Measurements from ENCODE around the gene ZNF474. TPM values are rescaled to one million over a fixed set of nuclear protein-coding genes. Genes with fewer than 3 reads are reported as not detected.

The ZNF474 gene
- total RNA-seq, 3 donors from 2014 or later: 0.25 to 0.40 TPM; not detected in 1

- H3K4me1 Mint-ChIP-seq (ENCODE audit: low read depth): no peaks in the 10 kb centered on the region
- no peaks in the 10 kb centered on the region for H3K36me3 Mint-ChIP-seq (ENCODE audit: insufficient read depth)
- DNase-seq: no peak
- no peaks in the 10 kb centered on the region for H3K9me3 Mint-ChIP-seq
- no peak for ATAC-seq
- H3K27me3 Mint-ChIP-seq (ENCODE audit: low read depth): peaks cover 6% of the 10 kb centered on the region
- H3K4me3 Mint-ChIP-seq: no peak overlapping the region
Observed at GRCh38 chr5:122192497-122193496, 63.5 kb downstream of the ZNF474 start.

DNA sequence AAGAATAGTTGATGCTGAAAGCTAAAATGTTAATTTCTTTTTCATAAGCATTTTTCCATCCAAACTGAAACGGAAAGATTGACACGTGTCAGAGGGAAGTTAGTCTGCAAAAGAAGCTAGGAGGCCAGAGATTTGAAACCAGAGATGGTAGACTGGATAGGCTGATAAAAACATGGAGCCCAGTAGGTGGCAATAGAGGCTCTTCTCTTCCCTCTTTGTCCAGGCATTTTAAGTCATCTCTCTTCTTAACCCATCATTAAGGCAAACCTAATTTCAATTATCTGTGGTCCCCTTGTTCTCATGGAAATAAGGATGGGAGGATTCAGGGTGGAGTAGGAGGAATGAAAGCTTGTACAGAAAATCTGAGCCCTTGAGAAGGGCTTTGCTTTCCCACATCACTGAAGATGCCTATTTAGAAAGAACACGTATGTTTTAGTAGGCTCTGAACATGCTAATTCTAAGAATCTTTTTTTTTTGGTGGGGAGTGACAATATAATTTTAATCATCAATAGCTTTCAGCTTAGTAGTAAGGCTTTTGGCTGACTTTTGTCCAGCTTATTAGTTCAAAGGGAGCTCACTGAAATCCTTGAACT lies 66.6 kb downstream of the ZNF474 start:
- Mint-ChIP-seq H3K36me3 (ENCODE audit: insufficient read depth) (no peaks in the 10 kb centered on the region), H3K27me3 (ENCODE audit: low read depth) (peaks cover 6% of the 10 kb centered on the region), H3K4me3 (no peak overlapping the region), H3K4me1 (ENCODE audit: low read depth) (no peaks in the 10 kb centered on the region), H3K9me3 (no peaks in the 10 kb centered on the region)
- DNase-seq (no peak), ATAC-seq (no peak)

DNA sequence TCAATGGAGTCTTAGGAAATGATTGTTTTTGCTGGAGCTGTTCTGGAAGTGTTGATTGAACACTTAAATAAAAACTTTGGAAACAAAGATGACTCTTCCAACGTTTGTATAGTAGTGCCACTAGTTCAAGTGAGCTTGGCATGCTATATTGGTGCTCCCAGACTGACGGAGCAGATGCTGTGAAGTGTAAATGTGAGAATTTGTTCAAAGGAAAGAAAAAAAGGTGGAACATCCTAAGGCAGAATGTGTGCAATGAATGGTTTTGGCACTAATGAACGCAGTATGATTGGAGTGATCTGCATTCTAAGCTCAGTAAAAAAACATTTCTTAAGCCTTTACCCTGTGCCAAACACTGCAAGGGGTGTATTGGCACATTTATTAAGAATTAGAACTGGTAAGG lies 69.8 kb downstream of the ZNF474 start:
- no peak overlapping the region for H3K4me3 Mint-ChIP-seq
- H3K4me1 Mint-ChIP-seq (ENCODE audit: low read depth): no peaks in the 10 kb centered on the region
- no peaks in the 10 kb centered on the region for H3K36me3 Mint-ChIP-seq (ENCODE audit: insufficient read depth)
- H3K9me3 Mint-ChIP-seq: no peaks in the 10 kb centered on the region
- ATAC-seq (no peak), DNase-seq (no peak)
- no peaks in the 10 kb centered on the region for H3K27me3 Mint-ChIP-seq (ENCODE audit: low read depth)

- H3K4me3 Mint-ChIP-seq: no peak overlapping the region
- no peak for ATAC-seq
Observed at GRCh38 chr5:122200450-122200849, 71.1 kb downstream of the ZNF474 start.

DNA sequence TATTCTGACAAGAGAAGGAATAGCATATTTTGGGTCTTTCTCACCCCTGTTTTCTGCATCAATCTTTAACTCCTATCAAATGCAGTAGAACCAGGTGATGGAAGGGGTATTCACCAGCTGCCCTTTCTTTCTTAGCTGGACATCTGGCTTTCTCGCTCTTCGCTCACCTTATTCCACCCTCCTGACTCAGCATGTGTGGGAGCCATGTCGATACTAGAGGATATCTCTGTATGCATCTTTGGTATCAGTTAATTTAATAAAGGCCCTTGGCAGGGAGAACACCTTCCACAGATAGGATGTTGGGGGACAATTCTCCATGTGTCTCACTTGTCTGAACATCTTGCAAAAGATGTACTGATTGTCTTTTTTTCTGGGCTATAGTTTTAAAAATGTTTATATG lies 71.5 kb downstream of the ZNF474 start:
- no peaks in the 10 kb centered on the region for H3K36me3 Mint-ChIP-seq (ENCODE audit: insufficient read depth)
- DNase-seq (no peak), ATAC-seq (no peak)
- H3K9me3 Mint-ChIP-seq: no peaks in the 10 kb centered on the region
- H3K4me3 Mint-ChIP-seq: no peak overlapping the region
- H3K27me3 Mint-ChIP-seq (ENCODE audit: low read depth): peaks cover 3% of the 10 kb centered on the region
- no peaks in the 10 kb centered on the region for H3K4me1 Mint-ChIP-seq (ENCODE audit: low read depth)

More at GRCh38 chr5:122200450-122200849, 71.1 kb downstream of the ZNF474 start:
- no peak for DNase-seq
- H3K36me3 Mint-ChIP-seq (ENCODE audit: insufficient read depth): no peaks in the 10 kb centered on the region
- no peaks in the 10 kb centered on the region for H3K4me1 Mint-ChIP-seq (ENCODE audit: low read depth)
- no peaks in the 10 kb centered on the region for H3K9me3 Mint-ChIP-seq
- peaks cover under 1% of the 10 kb centered on the region for H3K27me3 Mint-ChIP-seq (ENCODE audit: low read depth)

GRCh38 chr5:122201365-122201764 lies 72.0 kb downstream of the ZNF474 start:
- no peak for ATAC-seq
- Mint-ChIP-seq H3K4me1 (ENCODE audit: low read depth) (no peaks in the 10 kb centered on the region), H3K36me3 (ENCODE audit: insufficient read depth) (no peaks in the 10 kb centered on the region), H3K9me3 (no peaks in the 10 kb centered on the region), H3K4me3 (no peak overlapping the region), H3K27me3 (ENCODE audit: low read depth) (peaks cover 3% of the 10 kb centered on the region)
- no peak for DNase-seq

- H3K27me3 Mint-ChIP-seq (ENCODE audit: low read depth): peaks cover 3% of the 10 kb centered on the region
- H3K9me3 Mint-ChIP-seq: peaks cover 13% of the 10 kb centered on the region
- ATAC-seq (no peak), DNase-seq (no peak)
- no peak overlapping the region for H3K4me3 Mint-ChIP-seq
- no peaks in the 10 kb centered on the region for H3K4me1 Mint-ChIP-seq (ENCODE audit: low read depth)
- H3K36me3 Mint-ChIP-seq (ENCODE audit: insufficient read depth): no peaks in the 10 kb centered on the region
Observed at GRCh38 chr5:122202952-122203351, 73.6 kb downstream of the ZNF474 start.

Other genes starting within 250 kb of the ZNF474 start
- 10 to 100 TPM; 24.5 to 27.7 (median 26.5) TPM for gene SRFBP1, start 167.6 kb upstream of the ZNF474 start, total RNA-seq
- gene LOX, start 51.3 kb upstream of the ZNF474 start, total RNA-seq: under 1 TPM; 0.20 to 0.40 (median 0.27) TPM
- gene SNCAIP, start 182.7 kb downstream of the ZNF474 start, total RNA-seq: not detected